Hepatic stellate cell (primary cell): Measurements from ENCODE around the gene SLC25A33.
"Not testable (repeated sequence)": the region's sequence is repeated elsewhere in the genome, so short reads cannot be mapped to it uniquely, and the experiment has no call there.

ENCODE experiments used
- DNase-seq: peaks from one replicate; pipeline ENCODE4 v3.0.0; 2011; ENCODE audit warnings: low spot score

SLC25A33 gene, protein sequence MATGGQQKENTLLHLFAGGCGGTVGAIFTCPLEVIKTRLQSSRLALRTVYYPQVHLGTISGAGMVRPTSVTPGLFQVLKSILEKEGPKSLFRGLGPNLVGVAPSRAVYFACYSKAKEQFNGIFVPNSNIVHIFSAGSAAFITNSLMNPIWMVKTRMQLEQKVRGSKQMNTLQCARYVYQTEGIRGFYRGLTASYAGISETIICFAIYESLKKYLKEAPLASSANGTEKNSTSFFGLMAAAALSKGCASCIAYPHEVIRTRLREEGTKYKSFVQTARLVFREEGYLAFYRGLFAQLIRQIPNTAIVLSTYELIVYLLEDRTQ

GRCh38 chr1:9539165-9539828, at the start of gene SLC25A33:
Gene SLC25A33 (plus strand): TSS chr1:9539465. CDS start chr1:9539692, 227 bp downstream.
- DNase-seq: peak; percentile 98

DNA sequence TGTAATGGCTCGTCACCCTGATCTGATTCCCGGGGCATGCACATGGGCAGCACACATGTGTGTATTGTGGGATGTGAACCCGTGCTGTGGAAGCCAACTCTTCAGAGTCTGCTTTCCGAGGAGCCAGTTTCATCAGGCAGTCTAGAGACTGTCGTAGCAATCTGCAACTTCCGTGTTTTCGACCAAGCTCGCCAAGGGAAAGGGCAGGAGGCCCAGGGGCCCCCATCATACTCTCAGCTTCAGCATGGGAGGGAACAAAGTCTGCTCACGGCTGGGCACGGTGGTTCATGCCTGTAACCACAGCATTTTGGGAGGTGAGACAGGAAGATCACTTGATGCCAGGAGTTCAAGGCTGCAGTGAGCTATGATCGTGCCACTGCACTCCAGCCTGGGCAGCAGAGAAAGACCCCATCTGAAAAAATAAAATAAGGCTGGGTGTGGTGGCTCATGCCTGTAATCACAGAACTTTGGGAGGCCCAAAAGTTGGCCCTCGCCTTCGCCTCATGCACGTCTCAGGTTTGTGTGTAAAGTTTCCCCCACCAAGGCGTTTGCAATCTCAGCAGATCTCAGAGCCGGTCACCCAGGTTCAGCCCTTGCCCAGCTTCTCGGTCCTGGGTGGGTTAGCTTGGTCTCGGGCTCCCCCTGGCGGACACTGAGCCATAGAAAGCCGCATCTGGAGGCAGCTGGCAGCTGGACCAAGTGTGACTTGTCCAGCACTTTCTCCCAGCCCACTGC, 48.5 kb upstream of the SLC25A33 start:
- peak; percentile 83 for DNase-seq

GRCh38 chr1:9493326-9493725, 45.9 kb upstream of the SLC25A33 start:
- no peak for DNase-seq

DNA sequence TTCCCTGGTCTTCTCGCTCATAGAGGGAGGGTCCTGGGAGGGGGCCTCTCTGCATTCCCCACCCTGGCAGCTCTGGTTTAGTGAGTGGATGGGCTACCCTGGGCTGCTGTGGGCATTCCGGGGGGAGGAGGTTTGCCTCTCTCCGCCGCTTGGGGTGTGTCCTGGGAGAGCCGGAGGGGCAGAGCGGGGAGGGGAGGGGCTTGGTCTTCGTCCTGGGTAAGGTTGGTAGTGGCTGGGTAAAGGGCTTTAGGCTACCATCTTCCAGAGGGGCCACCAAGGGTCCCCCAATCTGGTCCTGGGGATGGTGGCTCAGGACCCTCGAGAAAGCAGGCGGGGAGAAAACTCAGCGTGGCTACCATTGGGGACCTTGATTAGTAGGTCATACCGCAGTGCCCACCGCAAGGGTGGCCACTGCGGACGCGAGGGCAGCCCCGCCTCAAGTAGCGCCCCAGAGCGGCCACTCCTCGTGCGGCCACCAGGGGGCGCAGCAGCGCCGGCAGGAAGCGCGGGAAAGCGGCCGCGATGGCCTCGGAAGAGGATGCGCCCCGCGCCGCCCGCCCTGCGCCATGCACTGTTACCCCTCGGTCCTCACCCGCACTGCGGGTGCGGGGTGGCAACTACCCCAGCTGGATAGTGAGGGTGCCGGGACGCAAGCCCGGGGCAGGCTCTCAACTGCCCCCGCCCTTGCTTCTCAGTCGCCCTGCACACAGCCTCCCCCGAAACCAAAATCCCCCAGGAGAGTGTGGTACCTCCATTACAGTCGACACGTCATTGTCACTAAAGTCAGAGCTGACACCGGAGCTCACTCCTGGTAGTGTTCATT, 44.1 kb upstream of the SLC25A33 start:
- DNase-seq: peak; percentile 50

DNA sequence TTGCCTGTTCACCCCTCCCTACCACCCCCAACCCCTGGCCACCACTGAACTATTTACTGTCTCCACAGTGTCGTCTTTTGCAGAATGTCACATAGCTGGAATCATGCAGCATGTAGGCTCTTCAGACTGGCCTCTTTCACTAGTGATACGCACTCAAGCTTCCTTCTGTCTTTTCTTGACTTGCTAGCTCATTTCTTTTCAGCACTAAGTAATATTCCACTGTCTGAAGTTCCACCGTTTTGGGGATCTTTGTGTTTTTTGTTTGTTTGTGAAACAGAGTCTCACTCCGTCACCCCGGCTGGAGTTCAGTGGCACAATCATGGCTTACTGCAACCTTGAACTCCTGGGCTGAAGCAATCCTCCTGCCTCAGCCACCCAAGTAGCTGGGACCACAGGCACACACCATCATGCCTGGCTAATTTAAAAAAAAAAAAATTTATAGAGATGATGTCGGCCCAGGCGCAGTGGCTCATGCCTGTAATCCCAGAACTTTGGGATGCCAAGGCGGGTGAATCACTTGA, 43.4 kb upstream of the SLC25A33 start:
- DNase-seq: no peak

GRCh38 chr1:9500756-9501754, 38.2 kb upstream of the SLC25A33 start:
- no peak for DNase-seq

DNA sequence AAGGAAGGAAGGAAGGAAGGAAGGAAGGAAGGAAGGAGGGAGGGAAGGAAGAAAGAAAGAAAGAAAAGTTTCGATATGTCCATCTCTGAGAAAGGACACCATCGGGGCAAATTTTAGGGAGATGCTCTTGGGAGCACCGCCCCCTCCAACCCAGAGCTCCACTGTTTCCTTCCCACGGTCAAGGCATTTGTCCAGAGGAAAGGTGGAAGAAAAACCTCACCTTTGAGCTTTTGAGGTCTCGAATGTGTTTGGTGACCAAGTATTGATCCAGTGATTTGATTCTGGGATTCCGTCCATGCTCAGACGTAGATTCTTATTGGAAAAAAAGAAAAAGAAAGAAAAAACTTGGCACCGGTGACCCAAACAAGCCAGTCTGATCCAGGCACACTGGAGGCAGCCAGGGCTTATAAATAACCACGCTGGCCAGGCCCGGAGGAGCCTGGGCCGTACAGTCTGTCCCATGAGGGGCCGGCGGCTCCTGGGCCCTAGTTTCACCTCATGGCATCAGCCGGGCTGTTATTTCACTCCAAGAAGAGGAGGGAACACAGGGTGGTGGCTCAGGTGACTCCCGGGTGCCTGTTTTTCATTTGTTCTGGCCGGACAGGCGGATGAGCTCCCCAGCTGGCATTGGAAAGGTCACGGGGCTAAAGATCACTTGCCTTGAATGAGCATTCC, 36.1 kb upstream of the SLC25A33 start:
- DNase-seq: no peak

- no peak for DNase-seq
Observed at GRCh38 chr1:9505143-9505542, 34.1 kb upstream of the SLC25A33 start.

- no peak for DNase-seq
Observed at GRCh38 chr1:9506901-9507300, 32.4 kb upstream of the SLC25A33 start.

DNA sequence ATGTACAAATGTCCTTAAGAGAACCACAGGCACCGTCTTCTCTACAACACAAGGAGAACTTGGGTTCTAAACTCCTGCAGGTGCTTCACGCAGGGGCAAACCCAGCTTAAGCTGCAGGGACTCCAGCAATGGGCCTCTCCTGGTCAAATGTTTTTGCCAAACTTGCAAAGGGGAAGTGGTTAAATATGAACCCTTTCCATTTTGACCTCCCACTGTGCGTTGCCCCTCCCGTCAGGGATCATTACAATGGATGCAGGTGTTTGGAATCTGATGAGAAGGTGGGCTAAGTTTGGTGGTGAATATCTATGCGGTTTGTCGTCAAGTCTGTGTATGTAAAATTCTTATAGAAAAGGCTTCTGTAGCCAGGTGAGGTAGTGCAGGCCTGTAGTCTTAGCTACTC, 29.1 kb upstream of the SLC25A33 start:
- DNase-seq: no peak

GRCh38 chr1:9515550-9515949, 23.7 kb upstream of the SLC25A33 start:
- DNase-seq: not testable (repeated sequence)

DNA sequence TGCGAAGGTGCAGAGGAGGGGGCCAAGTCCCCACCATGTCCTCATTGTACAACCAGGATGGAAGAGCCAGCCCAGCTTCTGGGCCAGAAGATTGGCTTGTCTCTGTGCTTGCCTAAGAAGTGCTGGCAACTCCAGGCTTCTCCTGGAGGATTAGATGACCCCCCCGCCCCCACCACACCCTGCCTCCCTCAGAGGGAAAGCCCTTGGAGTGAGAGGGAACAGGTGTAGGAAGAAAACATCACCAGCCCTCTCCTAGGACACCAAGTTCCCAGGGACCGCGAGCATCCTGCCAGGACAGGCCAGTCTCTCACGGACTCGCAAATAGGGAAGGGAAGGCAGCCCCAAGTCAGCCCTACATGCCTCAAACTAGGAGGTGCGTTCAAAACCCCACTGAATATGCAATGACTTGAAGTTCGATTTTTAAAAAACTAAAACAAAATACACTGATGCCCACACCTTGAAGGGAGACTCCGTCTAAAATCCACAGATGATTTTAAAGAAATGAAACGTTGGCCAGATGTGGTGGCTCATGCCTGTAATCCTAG, 20.7 kb upstream of the SLC25A33 start:
- no peak for DNase-seq

GRCh38 chr1:9520411-9520810, 18.9 kb upstream of the SLC25A33 start:
- DNase-seq: no peak

- peak; percentile 40 for DNase-seq
Observed at GRCh38 chr1:9529190-9529589, 10.1 kb upstream of the SLC25A33 start.

DNA sequence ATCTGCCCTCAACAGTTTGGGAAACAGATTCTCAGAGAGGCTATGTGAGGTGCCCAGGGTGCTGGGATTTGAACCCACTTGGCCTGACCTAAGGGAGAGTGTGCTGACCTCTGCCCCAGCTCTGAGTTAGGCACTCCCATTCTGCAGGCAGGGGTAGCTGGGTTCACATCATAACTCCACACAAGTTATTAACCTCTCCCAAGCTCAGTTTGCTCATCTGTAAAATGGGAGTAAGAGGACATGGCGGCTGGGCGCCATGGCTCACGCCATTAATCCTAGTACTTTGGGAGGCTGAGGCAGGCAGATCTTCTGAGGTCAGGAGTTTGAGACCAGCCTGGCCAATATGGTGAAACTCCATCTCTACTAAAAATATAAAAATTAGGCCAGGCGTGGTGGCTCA, 8.9 kb upstream of the SLC25A33 start:
- DNase-seq: no peak

DNA sequence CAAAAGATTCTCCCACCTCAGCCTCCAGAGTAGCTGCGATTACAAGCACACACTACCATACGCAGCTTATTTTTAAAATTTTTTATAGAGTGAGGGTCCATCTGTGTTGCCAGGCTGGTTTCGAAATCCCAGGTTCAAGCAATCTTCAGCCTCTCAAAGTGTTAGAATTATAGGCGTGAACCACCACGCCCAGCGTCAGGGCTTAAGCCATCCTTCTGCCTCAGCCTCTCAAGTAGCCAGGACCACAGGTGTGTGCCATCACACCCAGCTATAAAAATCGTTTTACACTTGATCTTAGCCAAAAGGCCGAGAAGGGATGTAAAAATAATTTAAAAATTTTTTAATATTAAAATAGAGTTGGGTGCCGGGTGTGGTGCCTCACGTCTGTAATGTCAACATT, 4.3 kb upstream of the SLC25A33 start:
- DNase-seq: no peak

DNA sequence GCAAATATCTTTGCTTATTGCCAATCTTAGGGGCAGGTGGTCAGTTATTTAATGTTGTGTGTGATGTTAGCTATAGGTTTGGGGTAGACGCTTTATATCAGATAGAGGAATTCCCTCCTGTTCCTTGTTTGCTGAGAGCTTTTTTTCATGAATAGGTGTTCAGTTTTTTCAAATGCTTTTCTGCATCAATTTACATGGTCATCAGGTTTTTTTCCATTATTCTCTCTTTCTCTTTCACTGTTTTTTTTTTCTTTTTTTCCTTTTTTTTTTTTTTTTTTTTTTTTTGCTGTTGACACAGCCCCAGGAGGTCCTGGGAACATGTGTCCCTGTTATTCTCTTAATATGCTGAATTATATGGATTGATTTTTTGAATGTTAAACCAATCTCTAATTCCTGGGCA, 3.0 kb upstream of the SLC25A33 start:
- DNase-seq: no peak

DNA sequence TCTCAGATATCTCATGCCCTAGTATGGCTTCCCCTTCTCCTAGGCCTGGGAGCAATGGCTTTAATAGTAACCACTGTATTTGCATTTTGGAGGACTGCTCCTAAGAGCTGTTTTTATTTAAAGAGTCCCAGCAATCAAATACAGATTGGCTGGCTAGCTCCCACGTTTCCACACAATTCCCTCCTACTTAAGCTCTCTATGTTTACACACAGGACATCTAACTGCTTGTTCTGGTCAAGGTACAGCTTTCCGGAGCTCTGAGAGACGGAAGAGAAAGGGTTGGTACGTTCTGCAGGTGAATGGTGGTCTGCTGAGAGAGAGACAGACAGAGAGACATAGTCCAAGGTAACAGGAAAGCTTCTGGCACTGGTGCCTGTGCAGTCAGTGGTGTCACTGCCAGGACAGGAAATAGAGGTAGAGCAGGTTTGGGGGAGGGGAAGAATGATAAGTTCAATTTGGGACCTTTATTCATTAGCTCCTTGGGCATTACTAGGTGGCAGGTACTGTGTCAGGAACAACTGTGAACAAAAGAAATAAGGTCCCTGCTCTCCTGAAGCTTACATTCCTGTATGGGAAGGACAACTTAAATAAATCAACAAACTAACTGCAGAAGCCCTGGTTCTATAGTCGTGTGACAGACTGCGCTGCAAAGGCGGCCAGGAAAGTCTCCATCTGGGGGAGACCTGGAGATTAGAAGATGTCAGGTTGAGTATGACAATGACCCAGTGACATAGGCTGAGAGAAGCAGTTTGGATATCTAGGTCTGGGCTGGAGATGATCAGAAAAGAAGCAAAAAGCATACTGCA, 1.2 kb upstream of the SLC25A33 start:
- no peak for DNase-seq

DNA sequence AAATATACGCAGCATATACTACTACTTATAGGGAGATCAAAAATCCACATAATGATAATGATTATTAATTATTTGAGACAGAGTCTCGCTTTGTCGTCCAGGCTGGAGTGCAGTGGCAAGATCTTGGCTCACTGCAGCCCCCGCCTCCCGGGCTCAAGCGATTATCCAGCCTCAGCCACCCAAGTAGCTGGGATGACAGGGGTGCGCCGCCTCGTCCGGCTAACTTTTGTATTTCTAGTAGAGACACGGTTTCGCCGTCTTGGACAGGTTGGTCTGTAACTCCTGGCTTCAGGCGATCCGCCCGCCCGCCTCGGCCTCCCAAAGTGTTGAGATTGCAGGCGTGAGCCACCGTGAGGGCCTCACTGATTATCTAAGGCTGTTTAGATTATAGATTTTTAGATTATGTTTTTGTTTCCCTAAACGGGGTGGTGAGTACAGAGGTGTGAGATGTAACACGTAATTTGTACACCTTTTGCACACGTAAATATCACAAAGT, 548 bp upstream of the SLC25A33 start:
- DNase-seq: no peak
